ENCODE results near the gene SLC27A5.

DNA sequence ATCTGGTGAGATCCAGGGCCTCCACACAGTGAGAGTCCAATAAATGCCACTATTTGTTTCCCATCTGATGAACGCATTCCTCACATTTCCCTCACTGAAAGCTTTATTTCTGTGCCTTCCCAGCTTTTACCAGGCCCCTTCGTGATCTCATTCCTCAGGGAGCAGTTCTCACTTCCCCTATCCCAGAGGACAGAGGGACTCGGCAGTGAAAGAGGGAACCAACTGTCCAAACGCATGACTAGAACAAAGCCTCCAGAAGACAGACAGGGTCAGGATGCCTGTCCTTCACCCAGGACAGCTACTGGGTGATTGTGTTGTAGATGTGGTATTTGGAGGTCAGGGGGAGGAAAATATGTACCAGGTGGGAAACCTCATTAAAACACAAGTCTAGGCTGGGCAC lies 9.9 kb upstream of the SLC27A5 start:
- TF ChIP-seq, protein P1, sequence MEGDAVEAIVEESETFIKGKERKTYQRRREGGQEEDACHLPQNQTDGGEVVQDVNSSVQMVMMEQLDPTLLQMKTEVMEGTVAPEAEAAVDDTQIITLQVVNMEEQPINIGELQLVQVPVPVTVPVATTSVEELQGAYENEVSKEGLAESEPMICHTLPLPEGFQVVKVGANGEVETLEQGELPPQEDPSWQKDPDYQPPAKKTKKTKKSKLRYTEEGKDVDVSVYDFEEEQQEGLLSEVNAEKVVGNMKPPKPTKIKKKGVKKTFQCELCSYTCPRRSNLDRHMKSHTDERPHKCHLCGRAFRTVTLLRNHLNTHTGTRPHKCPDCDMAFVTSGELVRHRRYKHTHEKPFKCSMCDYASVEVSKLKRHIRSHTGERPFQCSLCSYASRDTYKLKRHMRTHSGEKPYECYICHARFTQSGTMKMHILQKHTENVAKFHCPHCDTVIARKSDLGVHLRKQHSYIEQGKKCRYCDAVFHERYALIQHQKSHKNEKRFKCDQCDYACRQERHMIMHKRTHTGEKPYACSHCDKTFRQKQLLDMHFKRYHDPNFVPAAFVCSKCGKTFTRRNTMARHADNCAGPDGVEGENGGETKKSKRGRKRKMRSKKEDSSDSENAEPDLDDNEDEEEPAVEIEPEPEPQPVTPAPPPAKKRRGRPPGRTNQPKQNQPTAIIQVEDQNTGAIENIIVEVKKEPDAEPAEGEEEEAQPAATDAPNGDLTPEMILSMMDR (IDR thresholded peaks at IDR 0.05; ENCODE audit: extremely low read depth in 1 of 2, insufficient read depth in 1 of 2, low read depth in 1 of 2, low read length in 2 of 2), result no peak
- TF ChIP-seq POLR2AphosphoS5 (IDR thresholded peaks at IDR 0.05; ENCODE audit: insufficient read depth, low read depth, low read length), result no peak
- TF ChIP-seq, protein P2, sequence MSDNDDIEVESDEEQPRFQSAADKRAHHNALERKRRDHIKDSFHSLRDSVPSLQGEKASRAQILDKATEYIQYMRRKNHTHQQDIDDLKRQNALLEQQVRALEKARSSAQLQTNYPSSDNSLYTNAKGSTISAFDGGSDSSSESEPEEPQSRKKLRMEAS (IDR thresholded peaks at IDR 0.05; ENCODE audit: insufficient read depth, insufficient read length), result no peak
- no peak for TF ChIP-seq JUN (IDR thresholded peaks at IDR 0.05; ENCODE audit: borderline replicate concordance, insufficient read depth, insufficient read length, low read depth)

Data from endothelial cell of umbilical vein (primary cell).